ENCODE data around the gene ABCC10. TPM values are rescaled to one million over a fixed set of nuclear protein-coding genes. Genes with fewer than 3 reads are reported as not detected.
"Not testable (repeated sequence)": the region's sequence is repeated elsewhere in the genome, so short reads cannot be mapped to it uniquely, and the experiment has no call there.

Gene ABCC10
- total and polyA plus RNA-seq, 2 donors from 2014 or later, result 12.0 to 30.2 TPM

GRCh38 chr6:43389730-43390295 lies 37.5 kb upstream of the ABCC10 start:
- DNase-seq (peak in 3 of 5 donors; percentile 30 to 53 (median 49)), FAIRE-seq (no peak)
- H3K27me3 ChIP-seq (ENCODE audit: control insufficient read depth, insufficient read depth, low read length), result no peaks in the 10 kb centered on the region
- peaks cover 0 to 2% (median 0%) of the 10 kb centered on the region in 3 donors for H3K4me1 ChIP-seq (ENCODE audit: control insufficient read depth in 2 of 3, insufficient read depth in 2 of 3, low read depth in 1 of 3, low read length in 3 of 3)
- no peak overlapping the region for H3K4me3 ChIP-seq (ENCODE audit: low read length in 3 of 3)
- TF ChIP-seq CTCF (IDR thresholded peaks at IDR 0.05; ENCODE audit: borderline replicate concordance, extremely low read depth, insufficient read depth), result no peak
- H3K27ac ChIP-seq (ENCODE audit: low read depth in 2 of 2, low read length in 2 of 2), result no peak overlapping the region
- no peaks in the 10 kb centered on the region for H3K36me3 ChIP-seq (ENCODE audit: control insufficient read depth in 2 of 3, insufficient read depth in 3 of 3, low read length in 3 of 3)
- intact Hi-C loops (cut with DNase I), result no loop called here
- H3K9me3 ChIP-seq (ENCODE audit: control insufficient read depth in 2 of 3, insufficient read depth in 1 of 3, low read length in 3 of 3), result no peaks in the 10 kb centered on the region
- no peak overlapping the region for H3K9ac ChIP-seq (ENCODE audit: low read length in 3 of 3)

GRCh38 chr6:43390753-43391439 lies 36.4 kb upstream of the ABCC10 start:
- intact Hi-C loops (cut with DNase I); H3K4me3 ChIP-seq (ENCODE audit: low read length in 3 of 3); H3K4me1 ChIP-seq (ENCODE audit: control insufficient read depth in 2 of 3, insufficient read depth in 2 of 3, low read depth in 1 of 3, low read length in 3 of 3); H3K9me3 ChIP-seq (ENCODE audit: control insufficient read depth in 2 of 3, insufficient read depth in 1 of 3, low read length in 3 of 3); DNase-seq; H3K36me3 ChIP-seq (ENCODE audit: control insufficient read depth in 2 of 3, insufficient read depth in 3 of 3, low read length in 3 of 3); H3K27ac ChIP-seq (ENCODE audit: low read depth in 2 of 2, low read length in 2 of 2); H3K27me3 ChIP-seq (ENCODE audit: control insufficient read depth, insufficient read depth, low read length); FAIRE-seq; H3K9ac ChIP-seq (ENCODE audit: low read length in 3 of 3): not testable (repeated sequence)

- Histone ChIP-seq H3K4me1 (ENCODE audit: control insufficient read depth in 2 of 3, insufficient read depth in 2 of 3, low read depth in 1 of 3, low read length in 3 of 3) (peaks cover 0 to 2% (median 0%) of the 10 kb centered on the region in 3 donors), H3K4me3 (ENCODE audit: low read length in 3 of 3) (no peak overlapping the region), H3K27me3 (ENCODE audit: control insufficient read depth, insufficient read depth, low read length) (no peaks in the 10 kb centered on the region), H3K27ac (ENCODE audit: low read depth in 2 of 2, low read length in 2 of 2) (no peak overlapping the region), H3K9me3 (ENCODE audit: control insufficient read depth in 2 of 3, insufficient read depth in 1 of 3, low read length in 3 of 3) (no peaks in the 10 kb centered on the region), H3K36me3 (ENCODE audit: control insufficient read depth in 2 of 3, insufficient read depth in 3 of 3, low read length in 3 of 3) (no peaks in the 10 kb centered on the region), H3K9ac (ENCODE audit: low read length in 3 of 3) (no peak overlapping the region)
- intact Hi-C loops (cut with DNase I), result no loop called here
- FAIRE-seq (no peak), DNase-seq (no peak)
- no peak for TF ChIP-seq CTCF (IDR thresholded peaks at IDR 0.05; ENCODE audit: borderline replicate concordance, extremely low read depth, insufficient read depth)
Measured at GRCh38 chr6:43391440-43392031, 35.8 kb upstream of the ABCC10 start.

GRCh38 chr6:43393133-43393532 lies 34.2 kb upstream of the ABCC10 start:
- H3K27me3 ChIP-seq (ENCODE audit: control insufficient read depth, insufficient read depth, low read length); H3K4me1 ChIP-seq (ENCODE audit: control insufficient read depth in 2 of 3, insufficient read depth in 2 of 3, low read depth in 1 of 3, low read length in 3 of 3); DNase-seq; H3K36me3 ChIP-seq (ENCODE audit: control insufficient read depth in 2 of 3, insufficient read depth in 3 of 3, low read length in 3 of 3); intact Hi-C loops (cut with DNase I); H3K9me3 ChIP-seq (ENCODE audit: control insufficient read depth in 2 of 3, insufficient read depth in 1 of 3, low read length in 3 of 3); H3K4me3 ChIP-seq (ENCODE audit: low read length in 3 of 3); FAIRE-seq; H3K27ac ChIP-seq (ENCODE audit: low read depth in 2 of 2, low read length in 2 of 2); H3K9ac ChIP-seq (ENCODE audit: low read length in 3 of 3): not testable (repeated sequence)

All from kidney (tissue), 14 donors.